Measurements from ENCODE around the gene GAP43.
"Not testable (repeated sequence)": the region's sequence is repeated elsewhere in the genome, so short reads cannot be mapped to it uniquely, and the experiment has no call there.

GAP43 gene

DNA sequence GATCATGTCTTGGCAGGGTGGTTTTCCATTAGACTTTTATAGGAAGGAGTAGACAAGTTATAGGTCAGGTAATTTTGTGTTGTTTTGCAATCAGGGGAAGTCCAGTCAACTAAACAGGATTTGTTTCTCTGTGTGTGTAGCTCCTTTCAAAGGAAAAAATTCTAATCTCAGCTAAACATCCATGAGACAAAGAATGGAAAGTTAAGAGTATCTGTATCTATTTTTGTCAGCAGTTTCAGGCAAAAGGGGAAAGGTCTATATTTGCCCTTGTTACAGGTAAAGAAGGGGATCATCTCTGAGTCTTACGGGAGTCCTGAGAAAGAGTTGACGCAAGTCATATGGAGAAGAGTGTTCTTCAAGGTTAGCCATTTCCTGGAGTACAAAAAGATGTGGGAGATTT lies 79.3 kb downstream of the GAP43 start:
- DNase-seq, result no peak

DNA sequence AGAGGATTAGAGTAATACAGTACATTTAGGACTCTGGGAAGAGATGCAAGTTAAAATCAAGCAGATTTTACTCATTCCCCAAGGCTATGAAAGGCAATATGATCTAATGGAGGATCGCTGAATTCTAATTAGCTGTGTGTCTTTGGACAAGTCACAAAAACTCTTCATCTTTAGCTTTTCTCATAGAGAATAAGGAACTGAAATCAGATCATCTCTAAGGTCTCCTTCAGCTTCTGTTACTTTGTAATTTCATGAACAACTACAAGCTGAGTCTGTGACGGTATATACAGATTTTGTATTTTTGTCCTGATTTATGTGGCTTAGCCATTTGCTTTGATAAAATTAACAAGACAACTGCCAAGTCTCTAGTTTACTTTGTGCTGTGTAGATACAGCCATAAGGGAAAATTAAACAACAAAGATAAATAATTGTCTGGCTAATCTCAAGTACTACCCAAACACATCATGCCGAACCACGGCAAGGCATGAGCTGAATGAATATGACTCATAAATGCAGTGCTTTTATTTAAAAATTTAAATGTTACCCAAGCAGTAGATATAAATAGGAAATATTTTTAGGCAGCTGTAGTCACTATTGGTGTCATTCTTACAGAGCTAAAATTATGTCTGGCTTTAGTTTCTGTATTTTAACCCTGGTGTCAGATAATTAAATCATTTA lies 81.5 kb downstream of the GAP43 start:
- no peak for DNase-seq

- no peak for DNase-seq
Observed at GRCh38 chr3:115706311-115706829, 83.1 kb downstream of the GAP43 start.

GRCh38 chr3:115708540-115708939 lies 85.2 kb downstream of the GAP43 start:
- peak; percentile 26 to 36 for DNase-seq

GRCh38 chr3:115709093-115709492 lies 85.8 kb downstream of the GAP43 start:
- no peak for DNase-seq

DNA sequence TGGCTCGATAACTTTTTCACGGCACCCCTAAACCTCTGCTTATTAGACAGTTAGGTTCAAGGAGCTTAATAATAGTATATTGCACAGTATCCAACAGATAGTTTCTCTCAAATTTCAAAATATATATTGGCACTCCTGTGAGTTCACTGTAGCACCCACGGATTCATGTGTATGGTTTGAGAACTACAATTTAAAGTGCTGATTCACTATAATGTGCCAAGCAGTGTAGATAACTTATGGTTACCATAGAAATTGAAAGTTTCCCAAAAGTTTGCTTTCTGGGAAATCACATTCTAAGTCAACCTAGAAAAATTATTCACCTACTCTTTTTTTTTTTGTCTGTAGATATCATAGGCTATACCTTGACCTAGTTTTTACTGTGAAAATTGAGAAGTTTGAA lies 86.6 kb downstream of the GAP43 start:
- DNase-seq, result no peak

GRCh38 chr3:115710799-115711198 lies 87.5 kb downstream of the GAP43 start:
- no peak for DNase-seq

GRCh38 chr3:115712871-115713270 lies 89.6 kb downstream of the GAP43 start:
- DNase-seq, result no peak

DNA sequence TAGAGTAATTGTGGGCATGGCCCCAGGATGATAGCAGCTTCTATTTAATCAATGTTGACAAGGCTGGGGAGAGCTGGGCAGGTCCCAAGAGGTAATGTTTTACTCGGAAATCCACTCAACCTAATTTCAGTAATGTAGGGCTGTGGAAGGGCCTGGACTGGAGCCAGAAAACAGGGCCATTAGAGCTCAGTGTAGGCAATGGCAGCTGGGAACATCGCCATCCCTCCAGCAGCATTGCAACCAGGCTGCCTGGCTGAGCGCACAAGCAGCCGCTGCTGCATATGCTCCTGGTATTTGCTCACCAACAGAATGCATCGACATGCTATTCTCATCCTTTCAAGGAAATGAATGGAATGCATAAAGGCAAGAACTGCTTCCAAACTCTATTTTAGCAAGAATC lies 90.0 kb downstream of the GAP43 start:
- no peak for DNase-seq

DNA sequence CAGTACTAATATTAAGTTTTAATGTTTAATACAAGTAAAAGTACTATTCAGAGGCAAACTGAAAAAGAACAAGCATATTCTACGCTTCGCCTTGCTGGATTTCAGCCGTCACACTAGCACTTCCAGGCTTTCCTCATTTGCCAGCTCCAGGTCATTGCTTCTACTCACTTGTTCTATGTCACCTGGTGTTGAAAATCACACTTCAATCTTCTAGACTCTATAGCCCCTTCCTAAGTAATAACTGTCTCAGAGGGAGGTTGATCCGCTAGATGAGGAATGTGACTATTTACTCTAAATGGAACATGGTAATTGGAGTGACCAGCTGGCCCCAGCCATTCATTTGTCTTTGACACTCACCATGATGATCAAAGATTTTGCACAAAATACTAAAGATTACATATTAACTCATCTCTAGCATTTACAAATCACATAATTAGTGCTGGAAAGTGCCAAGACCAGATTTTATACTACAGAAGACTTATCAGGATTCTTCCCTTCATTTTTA lies 92.0 kb downstream of the GAP43 start:
- no peak for DNase-seq

GRCh38 chr3:115720983-115721382 lies 97.7 kb downstream of the GAP43 start:
- no peak for DNase-seq

- DNase-seq, result no peak
Observed at GRCh38 chr3:115725800-115726199, 102.5 kb downstream of the GAP43 start.

- DNase-seq, result no peak
Observed at GRCh38 chr3:115727135-115727534, 103.8 kb downstream of the GAP43 start.

GRCh38 chr3:115728013-115728412 lies 104.7 kb downstream of the GAP43 start:
- DNase-seq, result no peak

GRCh38 chr3:115736341-115736740 lies 113.0 kb downstream of the GAP43 start:
- not testable (repeated sequence) for DNase-seq

GRCh38 chr3:115741650-115742049 lies 118.3 kb downstream of the GAP43 start:
- DNase-seq, result no peak

- DNase-seq, result not testable (repeated sequence)
Observed at GRCh38 chr3:115744516-115744915, 121.2 kb downstream of the GAP43 start.

GRCh38 chr3:115752978-115753377 lies 129.7 kb downstream of the GAP43 start:
- DNase-seq, result not testable (repeated sequence)

DNA sequence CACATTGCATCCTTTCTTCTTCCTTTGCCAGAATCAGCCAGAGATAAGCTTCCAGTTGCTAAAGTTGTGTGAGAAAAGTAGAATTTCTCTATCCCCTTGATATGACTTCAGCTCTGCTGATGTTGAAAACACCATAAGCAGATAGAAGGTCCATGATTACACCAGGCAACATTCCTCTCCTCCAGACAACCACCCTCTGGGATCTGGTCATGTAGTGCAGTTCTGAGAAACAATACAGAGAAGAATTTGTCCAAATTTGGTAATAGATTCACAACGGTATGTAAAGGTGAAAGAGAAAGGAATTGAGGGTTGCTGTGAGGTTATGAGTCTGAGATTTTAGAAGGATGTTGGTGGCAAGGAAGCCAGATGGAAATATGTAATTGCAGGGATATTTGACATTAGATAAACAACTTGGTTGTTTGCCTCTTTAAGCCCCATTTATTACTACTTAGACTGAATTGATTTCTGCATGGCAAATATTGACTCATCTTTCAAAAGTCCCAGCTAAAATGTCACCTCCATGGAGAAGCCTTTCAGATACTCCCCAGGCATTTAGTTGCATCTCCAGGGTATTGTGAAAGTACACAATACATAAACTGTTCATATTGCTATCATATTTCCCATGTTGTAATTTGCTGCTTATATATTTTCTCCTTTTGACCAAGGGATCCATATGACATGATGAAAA lies 134.9 kb downstream of the GAP43 start:
- no peak for DNase-seq

DNA sequence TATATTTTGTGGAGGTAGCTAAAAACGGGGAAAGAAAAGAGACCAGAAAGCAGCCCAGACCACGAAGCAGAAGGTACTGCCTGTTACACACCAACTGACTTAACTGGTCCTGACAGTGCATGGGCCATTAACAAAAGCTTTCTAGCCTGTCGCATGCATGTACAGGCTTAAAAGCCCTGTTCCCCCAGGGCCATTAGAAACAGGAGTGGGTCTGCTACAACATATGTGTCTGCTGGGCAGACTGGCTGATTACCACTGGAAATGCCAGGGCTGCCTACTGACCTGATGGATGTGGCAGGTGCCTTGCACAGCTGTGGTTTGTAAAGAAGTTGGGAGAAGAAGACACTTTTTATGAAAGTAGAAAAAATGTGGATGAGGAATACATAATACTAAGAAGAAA lies 137.4 kb downstream of the GAP43 start:
- DNase-seq, result no peak

DNA sequence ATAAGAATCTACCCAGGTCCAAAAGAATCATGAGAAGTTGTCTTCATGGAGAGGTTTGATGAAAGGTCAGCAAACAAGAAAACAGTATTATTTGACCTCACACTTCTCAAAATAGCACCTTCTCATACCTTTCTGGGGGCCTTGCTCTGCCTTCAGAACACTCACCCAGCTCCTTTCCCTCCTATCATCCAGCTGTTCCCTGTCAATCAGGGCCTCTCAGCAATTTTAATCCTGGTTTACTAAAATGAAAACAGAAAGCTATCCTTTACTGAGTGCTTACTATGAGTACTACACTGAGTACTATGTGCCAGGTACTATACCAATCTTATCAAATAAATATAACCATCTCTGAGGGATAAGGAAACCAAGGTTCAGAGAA lies 138.6 kb downstream of the GAP43 start:
- DNase-seq, result no peak

GRCh38 chr3:115766587-115767482 lies 143.5 kb downstream of the GAP43 start:
- DNase-seq, result no peak

DNA sequence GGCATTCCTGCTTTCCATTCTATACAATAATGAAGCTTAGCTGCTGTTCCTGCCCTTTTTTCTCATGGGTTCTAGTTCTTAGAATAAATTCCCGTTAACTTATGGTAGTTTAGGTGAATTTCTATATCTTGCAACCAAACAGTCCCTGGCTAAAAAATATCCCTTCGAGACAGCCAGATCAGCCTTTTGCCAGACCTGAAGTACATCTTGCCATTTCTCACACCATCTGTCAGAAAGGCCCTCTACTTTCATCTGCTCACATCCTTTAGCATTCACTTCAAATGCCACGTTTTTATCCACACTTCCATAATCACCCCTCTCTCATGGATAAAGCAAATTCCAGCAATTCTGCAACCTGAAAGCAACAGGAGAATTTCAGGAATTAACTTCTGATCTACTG lies 145.4 kb downstream of the GAP43 start:
- no peak for DNase-seq

All from Kasumi-1 (cell line).